GM21825 (cell line): ENCODE data around the gene CGNL1.

Experiments
- ATAC-seq: cut with Tn5 transposase; IDR thresholded peaks from one replicate; pipeline ENCODE4 v1.9.1; 2021; ENCODE audit warnings: mild to moderate bottlenecking, moderate library complexity; ENCODE audit not compliant: unreplicated experiment

CGNL1 gene

DNA sequence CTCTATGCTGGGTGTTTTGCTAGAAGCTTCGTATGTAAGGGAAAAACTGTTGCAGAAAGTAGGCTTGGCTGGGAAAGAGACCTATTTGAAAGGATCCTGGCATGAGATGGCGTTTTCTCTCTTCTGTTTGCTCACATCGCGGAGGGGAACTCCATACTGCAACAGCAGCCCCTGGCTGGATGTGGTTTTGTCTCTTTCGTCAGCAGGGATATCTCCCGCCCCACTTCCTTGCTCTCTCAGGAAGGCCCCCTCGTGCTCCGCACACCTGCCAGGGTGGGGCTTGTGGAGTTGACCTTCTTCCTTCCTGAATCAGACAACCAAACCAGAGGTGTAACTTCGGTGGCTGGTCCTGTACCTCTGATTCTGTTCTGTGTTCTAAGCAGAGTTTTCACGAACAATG lies 189.0 kb downstream of the CGNL1 start:
- ATAC-seq: no peak

DNA sequence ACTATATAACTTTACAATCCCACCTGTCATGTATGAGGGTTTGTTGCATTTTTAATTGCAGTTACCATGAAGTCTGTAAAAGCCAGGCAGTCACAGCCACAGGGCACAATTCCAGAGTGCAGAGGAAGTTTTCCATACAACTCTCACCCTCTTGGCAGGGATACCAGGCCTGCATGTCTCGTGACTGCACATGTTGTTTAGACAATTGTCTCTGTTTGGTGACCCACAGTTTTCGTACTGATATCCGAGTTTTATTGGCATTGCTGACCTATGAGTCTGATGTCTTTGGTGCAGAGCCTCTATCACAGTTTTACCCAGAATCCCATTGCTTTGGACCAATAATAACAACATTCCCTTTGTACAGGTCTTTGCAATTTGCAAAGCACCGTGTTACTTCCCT lies 190.5 kb downstream of the CGNL1 start:
- no peak for ATAC-seq

DNA sequence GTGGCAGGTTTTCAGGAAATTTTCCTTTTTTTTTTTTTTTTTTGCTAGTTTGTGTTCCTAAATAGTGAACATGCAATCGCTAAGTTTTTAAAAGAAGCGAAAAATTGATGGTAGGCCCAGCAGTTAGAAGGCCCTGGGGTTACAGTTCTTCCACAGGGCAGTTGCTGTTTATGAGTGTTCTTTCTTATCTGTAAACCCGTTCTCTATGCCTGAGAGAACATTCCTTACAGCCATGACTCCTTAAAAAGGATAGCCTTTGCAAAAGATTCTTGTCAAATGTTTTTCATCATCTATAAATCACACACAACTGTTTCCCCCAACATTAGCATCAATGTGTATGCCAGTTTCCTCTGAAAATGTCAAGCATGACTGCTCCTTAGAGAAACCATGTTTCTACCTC lies 191.6 kb downstream of the CGNL1 start:
- ATAC-seq: no peak

DNA sequence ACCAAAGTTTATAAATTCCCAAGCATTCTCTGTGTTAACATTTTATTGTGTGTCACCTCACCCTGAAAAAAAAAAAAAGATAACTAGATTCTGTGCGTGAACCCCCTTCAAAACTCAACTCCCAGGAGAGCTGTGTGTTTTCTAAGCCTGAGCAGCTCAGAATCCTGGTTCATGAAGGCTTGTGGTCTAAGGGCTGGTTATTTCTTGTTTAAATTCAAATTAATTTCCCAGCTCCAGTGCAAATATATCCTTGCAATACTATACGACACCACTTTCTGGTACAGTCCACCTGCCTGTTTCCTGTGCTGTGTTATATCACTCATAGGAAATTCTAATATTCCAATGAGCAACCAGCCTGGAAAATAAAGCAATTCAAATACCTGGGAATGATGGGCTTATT lies 192.0 kb downstream of the CGNL1 start:
- ATAC-seq: no peak

DNA sequence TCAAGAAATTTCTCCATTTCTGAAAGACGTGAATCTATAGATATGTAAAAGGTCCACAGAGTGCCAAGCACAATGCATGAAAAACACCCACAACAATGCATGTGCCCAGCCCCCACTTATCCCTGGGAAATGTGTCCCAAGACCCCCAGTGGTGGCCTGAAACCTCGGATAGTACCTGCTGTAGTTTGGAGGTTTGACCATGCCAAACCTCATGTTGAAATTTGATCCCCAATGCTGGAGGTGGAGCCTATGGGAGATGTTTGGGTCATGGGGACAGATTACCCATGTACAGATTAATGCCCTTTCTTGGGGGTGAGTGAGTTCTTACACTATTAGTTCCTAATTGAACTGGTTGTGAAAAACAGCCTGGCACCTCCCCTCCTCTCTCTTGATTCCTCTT lies 194.0 kb downstream of the CGNL1 start:
- no peak for ATAC-seq

DNA sequence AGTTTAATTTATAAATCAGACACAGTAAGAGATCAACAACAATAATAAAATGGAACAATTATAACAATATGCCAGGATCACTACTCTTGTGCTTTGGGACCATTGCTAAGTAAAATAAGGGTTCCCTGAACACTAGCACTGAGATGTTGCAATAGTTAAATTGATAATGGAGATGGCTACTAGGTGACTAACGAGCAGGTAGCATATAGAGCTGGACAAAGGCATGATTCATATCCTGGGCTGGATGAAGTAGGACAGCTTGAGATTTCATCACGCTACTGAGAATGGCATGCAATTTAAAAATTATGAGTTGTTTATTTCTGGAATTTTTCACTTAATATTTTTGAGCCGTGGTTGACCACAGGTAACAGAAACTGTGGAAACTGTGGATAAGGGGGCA lies 194.7 kb downstream of the CGNL1 start:
- ATAC-seq: no peak

DNA sequence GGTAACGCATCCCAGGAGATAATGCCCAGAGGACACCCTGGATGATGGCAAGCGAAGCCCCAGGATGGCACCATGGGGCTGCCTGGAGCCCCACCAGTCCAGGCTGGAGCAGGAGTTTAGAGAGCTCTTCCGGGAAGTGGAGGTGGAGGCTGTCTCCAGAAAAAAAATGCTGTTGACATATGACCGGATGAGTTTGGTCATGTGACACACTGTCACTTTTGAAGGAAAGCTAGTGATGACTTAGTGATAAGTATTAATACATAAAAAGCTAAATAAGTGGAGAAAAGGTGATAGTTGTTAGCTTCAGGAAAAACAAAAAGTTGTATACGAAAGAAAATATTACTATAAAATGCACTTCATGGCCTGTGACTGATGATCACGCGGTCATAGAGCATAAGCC lies 195.4 kb downstream of the CGNL1 start:
- no peak for ATAC-seq

DNA sequence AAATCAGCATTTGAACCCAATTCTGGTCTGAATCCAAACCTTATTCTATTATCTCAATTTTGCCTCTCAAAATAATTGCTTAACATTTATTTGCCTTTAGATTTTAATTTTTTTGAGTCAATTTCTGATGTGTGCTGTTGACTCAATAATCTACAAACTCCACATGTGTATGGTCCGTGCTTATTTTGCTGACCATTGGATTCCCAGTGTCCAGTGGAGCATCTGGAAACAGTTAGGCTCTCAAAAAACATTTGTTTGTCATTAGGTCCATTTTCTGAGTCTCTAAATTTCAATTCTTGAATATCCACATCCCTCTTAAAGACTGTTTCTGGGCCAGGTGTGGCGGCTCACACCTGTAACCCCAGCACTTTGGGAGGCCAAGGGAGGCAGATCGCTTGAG lies 196.2 kb downstream of the CGNL1 start:
- ATAC-seq: no peak

DNA sequence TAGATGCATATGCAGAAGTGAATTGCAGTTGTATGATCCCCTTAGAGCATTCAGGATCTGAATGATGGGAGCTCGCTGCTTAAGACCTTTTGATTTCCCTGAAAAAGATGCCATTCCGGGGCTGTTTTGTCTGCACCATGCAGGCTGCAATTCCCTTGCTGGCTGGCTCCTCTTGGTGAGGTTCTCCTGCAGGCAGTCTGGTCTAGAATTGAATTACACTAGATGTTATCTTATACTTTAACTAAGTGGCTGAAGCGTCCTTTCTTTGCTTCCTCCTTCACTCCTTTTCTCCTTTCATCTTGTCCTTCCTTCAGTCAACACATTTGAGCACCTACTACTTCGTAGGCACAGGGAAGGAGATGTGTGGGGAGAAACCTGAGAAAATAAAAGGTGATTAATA lies 196.8 kb downstream of the CGNL1 start:
- no peak for ATAC-seq

DNA sequence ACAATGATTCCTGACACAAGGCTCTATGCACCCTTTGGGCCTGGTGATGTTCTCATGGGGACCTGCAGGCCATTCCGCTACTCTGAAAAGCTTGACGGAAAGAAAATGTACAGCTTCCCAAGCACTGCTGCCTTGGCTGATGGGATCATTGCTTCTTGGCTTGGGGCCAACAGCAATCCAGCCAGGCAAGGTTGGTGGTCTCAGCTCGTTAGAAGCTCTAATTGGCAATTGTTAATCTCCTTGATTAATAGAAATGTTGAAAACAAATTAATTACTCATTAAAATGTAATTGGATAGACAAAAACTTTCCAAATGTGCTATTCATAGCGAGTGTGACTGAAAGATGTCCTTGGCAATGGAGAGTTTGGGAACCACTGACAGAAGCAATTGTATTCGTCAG lies 199.1 kb downstream of the CGNL1 start:
- ATAC-seq: no peak

DNA sequence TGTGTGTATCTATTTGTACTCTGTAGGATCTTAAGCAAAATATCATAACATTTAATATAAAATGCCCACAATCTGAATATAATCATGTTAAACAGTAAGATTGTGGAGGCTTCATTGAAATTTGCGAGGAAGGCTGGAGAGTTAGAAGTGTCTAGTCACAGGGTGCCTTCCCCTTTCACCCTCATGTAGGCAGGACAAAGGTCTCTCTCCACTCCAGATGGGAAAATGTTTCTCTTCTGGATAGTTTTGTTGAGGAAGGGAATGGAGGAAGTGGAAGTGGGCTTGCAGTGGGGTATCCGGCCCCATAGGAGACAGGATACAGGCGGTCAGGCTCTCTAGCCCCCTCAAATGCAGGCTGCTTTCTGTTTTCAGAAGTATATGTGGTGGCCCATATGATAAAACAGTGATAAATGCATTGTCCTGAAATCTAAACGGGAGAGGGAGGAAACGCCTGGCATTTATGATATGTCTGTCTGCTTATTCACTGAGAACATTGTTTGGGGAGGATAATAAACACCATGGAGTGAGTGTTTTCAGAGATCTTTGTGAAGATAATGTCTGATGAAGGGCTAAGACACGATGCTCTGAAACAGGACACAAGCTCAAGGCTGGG lies 202.1 kb downstream of the CGNL1 start:
- ATAC-seq: no peak

DNA sequence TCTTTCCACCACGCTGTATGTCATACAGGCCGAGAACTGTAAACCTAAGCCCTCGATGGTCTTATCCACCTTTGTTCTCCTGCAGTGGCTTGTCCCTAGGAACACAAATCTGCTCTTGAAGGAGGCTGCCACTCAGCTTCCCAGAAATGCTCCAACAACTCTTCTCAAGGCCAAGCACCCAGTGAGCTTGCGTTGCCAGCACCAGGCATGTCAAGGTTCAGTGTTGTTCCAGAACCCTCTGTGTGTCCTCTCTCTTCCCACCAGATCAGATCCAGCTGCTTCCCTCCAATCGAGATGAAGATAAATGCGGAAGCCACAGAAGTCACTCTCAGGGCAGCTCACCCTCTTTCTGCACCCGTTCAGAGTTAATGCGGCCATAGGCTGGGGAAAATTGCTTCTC lies 204.1 kb downstream of the CGNL1 start:
- no peak for ATAC-seq

DNA sequence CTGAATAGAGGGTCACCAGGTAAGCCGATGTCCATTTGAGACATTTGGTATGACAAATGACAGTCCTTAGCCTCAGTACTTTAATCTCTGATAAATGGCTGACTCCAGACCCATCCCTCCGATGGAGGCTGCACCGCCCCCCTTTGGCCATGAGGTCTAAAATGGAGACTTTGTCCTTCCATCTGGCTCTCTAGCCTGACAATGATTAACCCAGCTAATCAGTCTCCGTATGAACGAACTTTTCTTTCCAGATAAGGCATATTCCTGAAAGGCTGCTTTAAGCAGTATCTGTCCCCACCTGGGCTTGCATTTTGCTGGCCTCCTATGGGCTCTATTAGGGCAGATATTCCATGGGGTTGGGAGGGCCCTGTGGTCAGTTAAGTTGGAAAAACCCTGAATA lies 204.6 kb downstream of the CGNL1 start:
- no peak for ATAC-seq

DNA sequence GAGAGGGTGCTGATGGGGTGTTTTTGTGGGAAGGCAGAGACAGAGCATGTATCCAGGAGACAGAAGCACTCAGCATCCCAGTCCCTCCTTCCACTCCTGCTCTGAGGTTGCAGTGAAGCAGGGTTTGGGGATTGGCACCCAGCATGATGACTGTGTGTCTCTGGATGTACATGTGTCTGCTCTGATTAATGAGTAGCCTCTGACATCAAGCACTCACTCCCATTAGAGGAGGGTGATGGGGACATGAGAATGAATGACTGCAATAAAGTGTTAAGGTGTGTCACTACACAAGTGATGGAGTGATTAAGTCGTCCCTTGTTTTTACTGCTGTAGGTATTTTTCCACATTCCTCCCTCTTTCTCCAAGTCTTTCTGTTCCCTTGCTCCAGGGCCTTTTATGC lies 205.8 kb downstream of the CGNL1 start:
- no peak for ATAC-seq

DNA sequence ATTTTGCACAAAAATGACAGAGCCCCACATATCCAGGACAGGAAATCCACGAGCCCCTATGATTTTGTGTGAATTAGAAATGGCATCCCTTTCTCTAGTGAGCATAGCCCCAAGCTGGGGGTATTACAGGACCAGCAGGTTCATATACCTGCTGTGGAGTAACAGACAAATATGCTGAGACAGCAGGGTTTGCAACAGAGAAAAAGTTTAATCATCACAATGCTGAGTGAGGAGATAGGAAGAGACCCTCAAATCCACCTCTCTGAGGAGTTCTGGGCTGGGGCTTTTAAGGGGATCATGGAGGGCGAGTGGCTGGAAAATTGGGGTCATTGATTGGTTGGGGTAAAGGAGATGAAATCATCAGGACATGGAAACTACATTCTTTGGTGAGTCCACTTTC lies 207.0 kb downstream of the CGNL1 start:
- ATAC-seq: no peak

DNA sequence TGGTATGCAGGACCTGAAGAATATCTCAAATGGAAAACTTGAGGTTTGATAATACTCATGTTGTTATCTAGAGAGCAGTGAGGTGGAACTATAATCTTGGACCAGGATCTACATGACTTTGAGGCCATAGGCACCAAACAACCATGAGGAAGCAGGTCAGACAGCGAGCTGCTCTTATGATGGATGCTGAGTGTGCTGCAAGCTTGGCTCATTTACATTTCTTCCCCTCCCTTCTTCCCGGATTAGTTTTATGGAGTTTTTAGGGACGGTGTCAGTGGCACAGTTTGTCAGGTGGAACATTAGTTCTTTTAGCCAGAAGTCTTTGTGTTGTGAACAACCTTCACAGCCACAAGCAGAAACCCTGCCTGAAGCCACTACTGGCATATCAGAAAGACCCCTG lies 207.4 kb downstream of the CGNL1 start:
- no peak for ATAC-seq

DNA sequence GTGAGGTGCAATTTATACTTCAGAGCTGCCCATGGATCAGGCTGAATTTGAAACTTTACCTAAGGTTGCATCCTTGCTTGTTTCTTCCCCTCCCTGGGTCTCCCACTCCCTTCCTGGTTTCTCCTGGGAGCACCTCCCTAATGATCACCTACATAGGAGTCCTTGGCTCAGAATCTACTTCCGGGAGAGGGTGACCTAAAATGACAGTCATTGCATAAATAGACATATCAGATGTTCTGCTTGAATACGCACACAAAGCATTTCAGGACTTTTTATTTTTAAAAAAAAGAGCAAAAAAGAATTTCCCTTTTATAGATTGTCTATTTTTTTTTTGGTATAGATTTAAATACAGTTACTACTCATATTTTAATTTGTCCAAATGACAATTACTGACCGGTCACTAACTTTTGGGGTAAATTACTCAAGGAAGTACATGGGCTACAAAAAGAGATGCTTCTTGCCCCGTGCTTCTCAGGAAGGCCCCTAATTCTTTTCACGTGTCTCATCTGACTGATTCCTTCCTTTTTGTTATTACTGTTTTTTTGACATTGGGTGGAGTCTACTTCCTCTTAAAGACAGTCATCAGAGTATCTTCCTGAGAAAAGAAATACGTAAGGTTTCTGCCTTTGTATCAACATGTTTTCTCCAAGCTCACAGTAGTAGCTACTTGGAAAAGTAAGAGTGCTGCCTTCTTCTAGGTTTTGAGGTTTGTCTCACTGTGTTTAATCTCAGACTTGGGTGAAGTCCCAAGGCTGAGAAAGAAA lies 210.5 kb downstream of the CGNL1 start:
- no peak for ATAC-seq

DNA sequence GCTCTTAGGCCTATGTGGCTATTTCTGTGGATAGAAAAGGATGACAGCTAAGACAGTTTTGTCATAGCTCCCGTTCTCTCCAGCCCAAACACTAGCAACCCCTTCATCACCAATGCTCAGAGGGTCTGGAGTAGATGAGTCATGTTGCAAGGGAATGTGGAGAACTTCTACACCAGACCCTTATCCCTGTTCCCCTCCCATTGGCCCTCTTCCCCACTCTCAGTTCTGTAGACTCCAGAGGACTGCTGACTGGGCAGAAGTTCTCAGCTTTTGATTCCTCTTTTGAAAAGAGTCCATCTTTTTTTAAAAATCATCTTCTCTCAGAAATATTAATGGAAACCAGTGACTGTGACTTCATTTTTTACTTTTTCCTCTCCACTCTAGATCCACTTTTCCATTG lies 213.0 kb downstream of the CGNL1 start:
- no peak for ATAC-seq

DNA sequence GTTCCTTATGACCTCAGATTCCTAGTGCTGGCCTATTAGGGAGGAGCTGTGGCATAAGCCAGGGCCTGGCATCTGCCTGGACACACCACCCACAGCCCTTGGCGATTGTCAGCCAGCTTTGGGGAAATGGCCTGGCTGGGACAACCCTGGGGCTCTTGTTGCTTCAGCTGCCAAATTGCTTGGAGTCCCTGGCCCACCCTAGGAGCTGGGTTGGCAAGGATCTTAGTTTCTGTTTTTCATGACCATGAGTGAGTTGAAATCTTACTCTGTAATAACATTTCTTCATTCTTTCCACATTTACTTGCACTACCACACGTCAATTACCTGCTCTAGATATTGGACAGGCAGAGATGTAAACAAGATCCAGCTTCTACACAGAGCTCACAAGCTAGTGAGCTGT lies 213.4 kb downstream of the CGNL1 start:
- no peak for ATAC-seq

DNA sequence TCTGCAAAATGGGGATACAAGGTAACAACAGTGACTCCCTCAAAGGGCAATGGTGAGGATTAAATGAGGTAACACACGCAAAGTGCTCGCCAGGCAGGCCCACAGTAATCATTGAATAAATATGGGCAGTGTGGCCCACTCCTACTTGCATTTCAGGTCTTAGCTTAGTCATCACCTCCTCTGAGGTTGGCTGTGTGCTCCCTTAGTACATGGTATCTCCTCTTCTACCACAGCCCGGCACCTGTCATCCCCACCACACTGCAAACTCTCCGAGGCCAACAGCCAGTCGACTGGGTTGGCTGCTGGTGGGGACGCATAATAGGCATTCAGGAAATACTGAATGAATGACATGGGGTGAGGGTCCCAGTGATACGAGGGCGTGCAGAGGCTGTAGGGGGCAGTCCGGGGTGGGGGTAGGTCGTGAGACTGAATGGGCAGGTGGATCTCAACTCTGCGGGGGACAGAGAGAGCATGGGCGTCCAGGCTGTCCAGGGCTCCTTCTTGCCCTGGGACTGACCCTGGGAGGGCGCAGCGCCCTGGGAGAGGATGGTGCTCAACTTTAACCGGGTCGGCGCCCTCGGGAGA lies 215.0 kb downstream of the CGNL1 start:
- ATAC-seq: no peak

DNA sequence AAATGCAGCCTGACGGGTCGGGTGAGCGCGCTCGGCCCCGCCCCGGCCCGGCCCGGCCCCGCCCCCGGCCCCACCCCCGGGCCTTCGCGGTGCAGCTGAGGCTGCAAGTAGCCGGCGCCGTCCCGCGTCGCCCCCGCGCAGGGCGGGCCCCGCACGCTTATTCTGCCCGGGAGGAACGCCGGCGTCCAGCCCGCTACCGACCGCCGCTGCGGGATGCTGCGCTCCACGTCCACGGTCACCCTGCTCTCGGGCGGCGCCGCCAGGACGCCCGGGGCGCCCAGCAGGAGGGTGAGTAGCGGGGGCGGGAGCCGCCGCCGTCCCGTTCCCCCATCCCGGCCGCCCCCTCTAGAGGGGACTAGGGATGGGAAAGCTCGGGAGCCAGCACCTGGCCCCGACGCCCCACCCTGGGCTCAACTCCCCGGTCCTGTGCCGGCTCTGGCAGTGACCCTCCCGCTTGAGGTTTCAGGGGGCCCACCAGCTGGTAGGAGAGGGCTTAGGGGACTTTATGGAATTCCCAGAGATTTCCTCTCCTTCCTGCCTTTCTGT lies 215.6 kb downstream of the CGNL1 start, which contains the start of gene MYZAP:
MYZAP (plus strand) TSS at position 83 of the 546 bp plus-strand sequence; CDS start at position 214, 131 bp downstream.
- no peak for ATAC-seq

DNA sequence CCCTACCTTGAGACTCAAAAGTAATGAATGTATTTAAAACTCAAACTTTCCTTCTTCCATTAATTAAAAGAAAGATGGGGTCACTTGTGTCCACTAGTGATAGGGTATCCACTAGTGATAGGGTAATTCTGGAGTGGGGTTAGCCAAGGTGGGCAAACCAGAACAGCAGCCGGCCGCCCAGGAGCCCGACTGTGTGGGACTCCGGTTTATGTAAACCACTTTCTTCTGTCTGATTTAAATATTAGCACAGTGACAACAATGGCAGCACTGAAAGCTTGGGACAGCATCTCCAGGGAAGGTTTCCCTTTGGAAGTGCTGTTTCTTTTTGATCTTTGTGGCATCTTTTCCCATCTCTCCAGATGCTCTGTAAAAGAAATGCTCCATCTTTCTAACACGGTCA lies 216.1 kb downstream of the CGNL1 start:
- no peak for ATAC-seq
